H1 (cell line): ENCODE data around the gene SSBP3. TPM values are rescaled to one million over a fixed set of nuclear protein-coding genes. Genes with fewer than 3 reads are reported as not detected.

Source experiments
- CTCF ChIA-PET: fragments of 300-600 bp; sonication (Branson Sonifier 250); formaldehyde crosslinking; loops from one replicate; lab custom pipeline; 2021; ENCODE audit not compliant: partially characterized antibody; lab: Charles Lee
- POLR2A ChIA-PET: fragments of 300-600 bp; sonication (Branson Sonifier 250); formaldehyde crosslinking; loops from one replicate; lab custom pipeline; 2021; ENCODE audit warnings: inconsistent platforms; ENCODE audit not compliant: partially characterized antibody; lab: Charles Lee
- DNase-seq, 2 experiments: peaks; one replicate each; pipeline versions ENCODE4 v3.0.0 to v3.0.0-alpha.2; 2010 to 2022; ENCODE audit warnings: low spot score in 2 of 2, low read depth in 1 of 2, mixed read lengths in 1 of 2
- FAIRE-seq: peaks from 2 replicates; lab custom pipeline; 2011; peaks lifted over from hg19 to GRCh38; lab: Jason Lieb, UNC
- H2AFZ ChIP-seq: 2 replicates; pipeline ENCODE4 v1.8.1; 2012; ENCODE audit warnings: low read length, inconsistent platforms
- H2AK5ac ChIP-seq: 2 replicates; pipeline ENCODE4 v1.6.1; 2013; ENCODE audit warnings: low read depth, low read length
- H2BK120ac ChIP-seq: replicated peaks from 2 replicates; pipeline ENCODE3; 2013; ENCODE audit warnings: low read depth, low read length, inconsistent platforms
- H2BK12ac ChIP-seq: 2 replicates; pipeline ENCODE4 v1.6.1; 2013; ENCODE audit warnings: low read depth, low read length
- H2BK15ac ChIP-seq: 2 replicates; pipeline ENCODE4 v1.6.1; 2013; ENCODE audit warnings: low read length
- H2BK20ac ChIP-seq: 2 replicates; pipeline ENCODE4 v1.6.1; 2013; ENCODE audit warnings: low read length
- H2BK5ac ChIP-seq: 2 replicates; pipeline ENCODE4 v1.6.1; 2013; ENCODE audit warnings: low read depth, low read length
- H3K14ac ChIP-seq: 2 replicates; pipeline ENCODE4 v1.6.1; 2013; ENCODE audit warnings: inconsistent platforms; ENCODE audit not compliant: insufficient read length
- H3K18ac ChIP-seq: 2 replicates; pipeline ENCODE4 v1.6.1; 2013; ENCODE audit warnings: low read length; ENCODE audit errors: extremely low read depth
- H3K23ac ChIP-seq: 2 replicates; pipeline ENCODE4 v1.6.1; 2013; ENCODE audit warnings: inconsistent platforms; ENCODE audit not compliant: insufficient read length
- H3K23me2 ChIP-seq: 2 replicates; pipeline ENCODE4 v1.6.1; 2013; ENCODE audit warnings: low read depth, low read length
- H3K27ac ChIP-seq: 2 replicates; pipeline ENCODE4 v1.6.1; 2011; ENCODE audit warnings: low read depth, low read length, inconsistent platforms
- H3K27me3 ChIP-seq, 4 experiments: replicated peaks in 1 of 4; 1 replicate in 1 of 4; 2 replicates in 3 of 4; pipeline versions ENCODE4 v1.6.1 to v1.8.1; 2011 to 2013; ENCODE audit warnings: low read length in 3 of 4, mild to moderate bottlenecking in 3 of 4, inconsistent platforms in 2 of 4, mixed read lengths in 2 of 4, moderate library complexity in 1 of 4; ENCODE audit not compliant: control insufficient read depth in 3 of 4, insufficient read depth in 3 of 4; ENCODE audit errors: extremely low read depth in 1 of 4
- H3K36me3 ChIP-seq, 4 experiments: 2 replicates each; pipeline versions ENCODE4 v1.6.1 to v1.8.1; 2011 to 2013; ENCODE audit warnings: mild to moderate bottlenecking in 4 of 4, low read length in 3 of 4, moderate library complexity in 2 of 4, control low read depth in 1 of 4, inconsistent platforms in 1 of 4; ENCODE audit not compliant: insufficient read depth in 4 of 4, control insufficient read depth in 2 of 4
- H3K4ac ChIP-seq: replicated peaks from 2 replicates; pipeline ENCODE3; 2013; ENCODE audit warnings: low read length, low read depth, mixed read lengths, inconsistent platforms; ENCODE audit not compliant: insufficient read length
- H3K4me1 ChIP-seq, 4 experiments: replicated peaks in 1 of 4; 1 replicate in 1 of 4; 2 replicates in 3 of 4; pipeline versions ENCODE4 v1.6.1 to v1.8.1; 2011 to 2013; ENCODE audit warnings: low read length in 3 of 4, inconsistent platforms in 2 of 4, mixed read lengths in 1 of 4; ENCODE audit not compliant: insufficient read depth in 4 of 4, control insufficient read depth in 3 of 4
- H3K4me2 ChIP-seq, 2 experiments: 2 replicates each; pipeline versions ENCODE4 v1.6.1 to v1.8.1; 2011 to 2013; ENCODE audit warnings: low read depth in 2 of 2, low read length in 2 of 2, control low read depth in 1 of 2, inconsistent platforms in 1 of 2, mild to moderate bottlenecking in 1 of 2; ENCODE audit not compliant: insufficient read depth in 1 of 2
- H3K4me3 ChIP-seq, 4 experiments: fragments of 200-600, 300-600 bp in 1 of 4; sonication (generic), shearing (Covaris generic), sonication (Bioruptor Twin) in 1 of 4; 2 replicates each; pipeline versions ENCODE4 v1.5.1 to v1.8.1; 2011 to 2016; ENCODE audit warnings: low read length in 4 of 4, low read depth in 3 of 4, control low read depth in 2 of 4, inconsistent platforms in 2 of 4, mild to moderate bottlenecking in 2 of 4, mixed read lengths in 1 of 4, moderate library complexity in 1 of 4; ENCODE audit not compliant: insufficient read depth in 2 of 4; ENCODE audit errors: extremely low read depth in 1 of 4
- H3K56ac ChIP-seq: replicated peaks from 2 replicates; pipeline ENCODE3; 2013; ENCODE audit warnings: low read depth, mild to moderate bottlenecking, mixed read lengths, low read length, inconsistent platforms; ENCODE audit not compliant: insufficient read length
- H3K79me1 ChIP-seq: 2 replicates; pipeline ENCODE4 v1.6.1; 2013; ENCODE audit warnings: low read depth, low read length, control low read depth
- H3K79me2 ChIP-seq, 2 experiments: 2 replicates each; pipeline versions ENCODE4 v1.6.1 to v1.8.1; 2012 to 2013; ENCODE audit warnings: low read length in 2 of 2, mild to moderate bottlenecking in 2 of 2, inconsistent platforms in 1 of 2; ENCODE audit not compliant: insufficient read depth in 2 of 2, control insufficient read depth in 1 of 2
- H3K9ac ChIP-seq, 4 experiments: replicated peaks in 1 of 4; 1 replicate in 1 of 4; 2 replicates in 3 of 4; pipeline versions ENCODE4 v1.6.1 to v1.8.1; 2011 to 2013; ENCODE audit warnings: low read depth in 3 of 4, low read length in 3 of 4, control low read depth in 2 of 4, mild to moderate bottlenecking in 2 of 4, moderate library complexity in 2 of 4, inconsistent platforms in 1 of 4; ENCODE audit errors: extremely low read depth in 1 of 4
- H3K9me3 ChIP-seq, 2 experiments: 2 replicates each; pipeline versions ENCODE4 v1.6.1 to v1.8.1; 2012 to 2013; ENCODE audit warnings: mild to moderate bottlenecking in 2 of 2, moderate library complexity in 2 of 2, control low read depth in 1 of 2, inconsistent platforms in 1 of 2, low read depth in 1 of 2, low read length in 1 of 2, mixed read lengths in 1 of 2; ENCODE audit not compliant: insufficient read depth in 2 of 2
- H4K20me1 ChIP-seq, 2 experiments: replicated peaks in 1 of 2; 2 replicates each; pipeline versions ENCODE3 to v1.8.1; 2011 to 2013; ENCODE audit warnings: inconsistent platforms in 2 of 2, low read length in 2 of 2, mild to moderate bottlenecking in 1 of 2; ENCODE audit not compliant: insufficient read depth in 2 of 2, control insufficient read depth in 1 of 2
- H4K5ac ChIP-seq: 2 replicates; pipeline ENCODE4 v1.6.1; 2013; ENCODE audit warnings: low read length, low read depth, mixed read lengths, inconsistent platforms; ENCODE audit not compliant: insufficient read length
- H4K8ac ChIP-seq: 2 replicates; pipeline ENCODE4 v1.8.0; 2013; ENCODE audit warnings: mild to moderate bottlenecking, moderate library complexity, low read length, inconsistent platforms; ENCODE audit not compliant: insufficient read depth; ENCODE audit errors: extremely low read depth
- H4K91ac ChIP-seq: replicated peaks from 2 replicates; pipeline ENCODE3; 2013; ENCODE audit warnings: low read length, mixed read lengths, inconsistent platforms; ENCODE audit not compliant: insufficient read length
- CTBP2 ChIP-seq: IDR thresholded peaks from 2 replicates; pipeline ENCODE4 v1.7.0; 2011; ENCODE audit warnings: borderline replicate concordance, mild to moderate bottlenecking, moderate library complexity, mixed read lengths, low read length; ENCODE audit not compliant: insufficient read depth, insufficient read length
- CTCF ChIP-seq, 3 experiments: IDR thresholded peaks; 1 replicate in 2 of 3; 2 replicates in 1 of 3; pipeline versions ENCODE4 v1.5.1 to v1.6.1; 2011; ENCODE audit warnings: low read length in 3 of 3, mild to moderate bottlenecking in 3 of 3, inconsistent platforms in 2 of 3, low read depth in 1 of 3, moderate library complexity in 1 of 3; ENCODE audit not compliant: insufficient read depth in 1 of 3; ENCODE audit errors: control extremely low read depth in 1 of 3
- JUN ChIP-seq: IDR thresholded peaks from 2 replicates; pipeline ENCODE4 v1.6.1; 2011; ENCODE audit warnings: low read depth, mild to moderate bottlenecking, improper control_type of control experiment, low read length
- RAD21 ChIP-seq, 2 experiments: IDR thresholded peaks in 1 of 2; conservative IDR thresholded peaks in 1 of 2; 2 replicates each; pipeline ENCODE4 v1.6.1; 2011; ENCODE audit warnings: low read depth in 2 of 2, low read length in 2 of 2, improper control_type of control experiment in 1 of 2, inconsistent platforms in 1 of 2, mild to moderate bottlenecking in 1 of 2, moderate library complexity in 1 of 2
- RBBP5 ChIP-seq: IDR thresholded peaks from 2 replicates; pipeline ENCODE4 v1.7.1; 2012; ENCODE audit warnings: low read depth, mild to moderate bottlenecking, inconsistent platforms, low read length, moderate library complexity, borderline replicate concordance
- SIX5 ChIP-seq: IDR thresholded peaks from 2 replicates; pipeline ENCODE4 v1.6.1; 2011; ENCODE audit warnings: mild to moderate bottlenecking, low read depth, low read length
- TAF7 ChIP-seq: optimal IDR thresholded peaks from 2 replicates; pipeline ENCODE3; 2011; ENCODE audit warnings: low read depth, mild to moderate bottlenecking, inconsistent platforms, low read length, moderate library complexity, borderline replicate concordance
- TBP ChIP-seq: IDR thresholded peaks from 2 replicates; pipeline ENCODE4 v1.6.1; 2011; ENCODE audit warnings: low read depth, low read length, improper control_type of control experiment
- WGBS, 2 experiments: shearing (Covaris generic) in 1 of 2; methylation state at CpG; one replicate each; pipeline versions ENCODE4 v1.1.6 to v1.1.7; 2013 to 2015; ENCODE audit warnings: low lambda C conversion rate in 2 of 2, mixed read lengths in 2 of 2, inconsistent platforms in 1 of 2, low coverage in 1 of 2, missing lambda C conversion rate in 1 of 2; ENCODE audit not compliant: insufficient replicate concordance in 2 of 2, insufficient coverage in 1 of 2, insufficient read length in 1 of 2; ENCODE audit errors: extremely low coverage in 1 of 2, missing lambda C conversion rate in 1 of 2; 5-methylcytosine and 5-hydroxymethylcytosine counted together
- polyA plus RNA-seq, 7 experiments: library from polyadenylated mRNA; depleted of rRNA in 3 of 7; stranded (reverse) in 5 of 7; unstranded in 2 of 7; fragments of >200 nt in 5 of 7; fragments of 200-250 nt in 2 of 7; gene quantifications; 1 replicate in 5 of 7; 2 replicates in 1 of 7; 4 replicates in 1 of 7; pipeline versions ENCODE4 v1.2.1 to v1.2.3, GENCODE V29; 2011 to 2013; ENCODE audit warnings: missing spikeins in 2 of 7, mixed read lengths in 2 of 7
- total RNA-seq: library from RNA; stranded (reverse); fragmentation: NEBNext Ultra II Directional; extraction: Animal tissue kit (Norgen Biotek cat#: 25700); gene quantifications from 2 replicates; pipeline ENCODE4 v1.2.1, GENCODE V29; 2021

SSBP3 gene
- total and polyA plus RNA-seq, 2 of the 8 experiments (the other 6 are each of a cell fraction or from before 2014, with no cell fraction given), result 99.7 to 133 TPM

- no peak overlapping the region for H3K18ac ChIP-seq
- no peak overlapping the region for H2AK5ac ChIP-seq
- no peak overlapping the region for H2AFZ ChIP-seq
- no peaks in the 10 kb centered on the region; a peak in 1 of 7 replicates for H3K4me1 ChIP-seq
- no peak overlapping the region for H3K23ac ChIP-seq
- no peak overlapping the region for H2BK20ac ChIP-seq
- H4K20me1 ChIP-seq, result peaks cover 5 to 10% of the 10 kb centered on the region in 2 experiments
- H2BK5ac ChIP-seq, result no peak overlapping the region; the same call in 1 of the 2 replicates
- H3K14ac ChIP-seq, result no peak overlapping the region
- peaks cover 3 to 31% (median 15%) of the 10 kb centered on the region in 4 experiments; a peak in 5 of 8 replicates for H3K36me3 ChIP-seq
- no peak overlapping the region for H4K91ac ChIP-seq
- H3K4ac ChIP-seq, result no peak overlapping the region
- no peaks in the 10 kb centered on the region for H3K79me1 ChIP-seq
- no peaks in the 10 kb centered on the region; a peak in 1 of 7 replicates for H3K27me3 ChIP-seq
- no peak overlapping the region for H3K4me2 ChIP-seq
- no peak for DNase-seq
- H4K8ac ChIP-seq, result peak overlapping the region; percentile 31
- no peaks in the 10 kb centered on the region for H3K9me3 ChIP-seq
- WGBS, 2 experiments, result 92% methylated on average over 10 of the region's 10 CpGs; no CpG with 5 or more reads in 1 of the 2 experiments
- H2BK120ac ChIP-seq, result no peak overlapping the region
- no peak for FAIRE-seq
- ChIA-PET POLR2A (interaction anchor here (0.9 to 1.5 kb wide), 2 partner anchors 26 to 44 kb away, joined by 3 read pairs; no protein-coding TSS in a partner anchor), CTCF (interaction anchor here (0.9 to 2.1 kb wide), 4 partner anchors 14 to 31 kb away, joined by 3 to 4 read pairs (median 3); no protein-coding TSS in a partner anchor)
- H3K4me3 ChIP-seq, result no peak overlapping the region
- H4K5ac ChIP-seq, result no peak overlapping the region
- no peak overlapping the region for H2BK15ac ChIP-seq
- H3K79me2 ChIP-seq, result no peaks in the 10 kb centered on the region
- H2BK12ac ChIP-seq, result no peak overlapping the region
- H3K56ac ChIP-seq, result no peak overlapping the region
- H3K9ac ChIP-seq, result no peak overlapping the region
- H3K23me2 ChIP-seq, result no peaks in the 10 kb centered on the region
- H3K27ac ChIP-seq, result no peak overlapping the region
- TF ChIP-seq SIX5 (no peak), RBBP5 (no peak), CTBP2 (no peak), TAF7 (no peak), JUN (no peak), TBP (no peak), CTCF (IDR thresholded peaks at IDR 0.05; ENCODE audit: control extremely low read depth in 1 of 3, insufficient read depth in 1 of 3, low read depth in 1 of 3, low read length in 3 of 3) (no peak), RAD21 (IDR thresholded peaks at IDR 0.05 in 1 of 2, conservative IDR thresholded peaks at IDR 0.05 in 1 of 2; ENCODE audit: low read depth in 2 of 2, low read length in 2 of 2) (no peak)
Observed at GRCh38 chr1:54246116-54246721, 160.0 kb downstream of the SSBP3 start.
